NCI-H524 treated with DMSO at 0.1 percent for 48 hours (cell line): ENCODE results near the gene DGKQ.
"Not testable (repeated sequence)": the region's sequence is repeated elsewhere in the genome, so short reads cannot be mapped to it uniquely, and the experiment has no call there.

Experiments
- DNase-seq: peaks from one replicate; lab custom pipeline; 2025; lab: John Stamatoyannopoulos, UW

The DGKQ gene

GRCh38 chr4:925171-925570, 48.2 kb downstream of the DGKQ start:
- DNase-seq: no peak

- no peak for DNase-seq
Observed at GRCh38 chr4:924107-925096, 49.0 kb downstream of the DGKQ start.

- no peak for DNase-seq
Observed at GRCh38 chr4:921830-922331, 51.5 kb downstream of the DGKQ start.

GRCh38 chr4:919004-919680, 54.2 kb downstream of the DGKQ start:
- DNase-seq: not testable (repeated sequence)

GRCh38 chr4:918591-918990, 54.8 kb downstream of the DGKQ start:
- DNase-seq: not testable (repeated sequence)

GRCh38 chr4:917992-918391, 55.4 kb downstream of the DGKQ start:
- no peak for DNase-seq

GRCh38 chr4:917466-917865, 55.9 kb downstream of the DGKQ start:
- no peak for DNase-seq

- no peak for DNase-seq
Observed at GRCh38 chr4:915595-915994, 57.8 kb downstream of the DGKQ start.

GRCh38 chr4:915041-915474, 58.3 kb downstream of the DGKQ start:
- DNase-seq: no peak

GRCh38 chr4:914531-914930, 58.8 kb downstream of the DGKQ start:
- no peak for DNase-seq

- DNase-seq: no peak
Observed at GRCh38 chr4:913280-913618, 60.1 kb downstream of the DGKQ start.

GRCh38 chr4:912548-913279, 60.7 kb downstream of the DGKQ start:
- no peak for DNase-seq

- DNase-seq: no peak
Observed at GRCh38 chr4:911871-912490, 61.4 kb downstream of the DGKQ start.

- no peak for DNase-seq
Observed at GRCh38 chr4:911221-911751, 62.1 kb downstream of the DGKQ start.

GRCh38 chr4:910366-911091, 62.8 kb downstream of the DGKQ start:
- no peak for DNase-seq

- DNase-seq: no peak
Observed at GRCh38 chr4:909821-910220, 63.5 kb downstream of the DGKQ start.

GRCh38 chr4:909131-909571, 64.2 kb downstream of the DGKQ start:
- no peak for DNase-seq
